ENCODE data around the gene CNOT6. TPM values are rescaled to one million over a fixed set of nuclear protein-coding genes. Genes with fewer than 3 reads are reported as not detected.

The CNOT6 gene
- total RNA-seq, 1 experiment from 2014 or later: 15.3 TPM

DNA sequence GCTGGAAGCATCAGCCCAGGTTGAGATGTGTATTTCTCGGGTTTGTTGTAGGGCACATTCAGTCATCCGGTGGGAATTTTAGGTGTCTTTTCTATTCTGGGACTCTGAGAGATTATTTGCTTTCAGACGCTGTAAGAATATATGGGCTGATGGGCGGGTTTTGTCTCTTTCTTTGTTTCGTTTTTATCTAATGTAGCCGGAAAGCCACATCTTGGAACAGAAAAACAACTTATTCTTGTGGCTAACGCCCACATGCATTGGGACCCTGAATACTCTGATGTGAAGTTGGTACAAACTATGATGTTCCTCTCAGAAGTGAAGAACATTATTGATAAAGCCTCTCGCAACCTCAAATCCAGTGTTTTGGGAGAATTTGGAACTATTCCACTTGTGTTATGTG, 74.7 kb downstream of the CNOT6 start:
- DNase-seq (ENCODE audit: low spot score): no peak

DNA sequence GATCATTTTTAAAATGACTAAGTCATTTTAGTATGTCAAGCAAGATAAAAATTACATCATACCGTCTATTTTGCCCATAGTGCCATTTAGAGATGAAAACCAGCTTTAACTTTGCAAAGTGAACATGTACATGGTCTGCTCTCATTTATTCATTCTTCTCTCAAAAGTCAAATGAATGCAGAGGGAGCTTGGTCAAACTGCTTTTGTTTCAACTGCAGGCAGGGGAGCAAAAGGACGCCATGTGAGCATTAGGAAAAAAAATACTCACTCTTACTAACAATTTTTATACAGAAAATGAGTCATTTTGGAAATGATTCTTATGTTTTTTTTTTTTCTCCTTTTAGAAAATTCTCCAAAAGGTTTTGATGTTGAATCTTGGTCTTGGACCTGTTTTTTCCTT, 81.4 kb downstream of the CNOT6 start:
- no peak for DNase-seq (ENCODE audit: low spot score)

GRCh38 chr5:180580681-180581080, 86.5 kb downstream of the CNOT6 start:
- no peak for DNase-seq (ENCODE audit: low spot score)

DNA sequence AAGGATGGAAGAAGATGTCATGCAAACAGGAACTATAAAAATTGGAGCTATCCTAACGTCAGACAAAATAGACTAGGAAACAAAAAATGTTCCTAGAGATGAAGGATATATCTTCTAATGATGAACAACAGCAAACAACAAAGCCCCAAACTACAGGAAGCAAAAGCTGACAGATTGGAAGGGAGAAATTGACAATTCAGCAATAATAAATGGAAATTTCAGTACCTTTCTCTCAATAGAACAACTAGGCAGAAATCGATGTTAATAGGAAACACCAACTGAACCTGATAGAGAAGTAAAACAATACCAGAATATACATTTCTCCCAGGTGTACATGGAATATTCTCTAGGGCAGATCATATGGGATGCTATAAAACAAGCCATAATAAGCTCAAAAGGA, 89.6 kb downstream of the CNOT6 start:
- no peak for DNase-seq (ENCODE audit: low spot score)

- DNase-seq (ENCODE audit: low spot score): no peak
Observed at GRCh38 chr5:180586204-180586603, 92.0 kb downstream of the CNOT6 start.

DNA sequence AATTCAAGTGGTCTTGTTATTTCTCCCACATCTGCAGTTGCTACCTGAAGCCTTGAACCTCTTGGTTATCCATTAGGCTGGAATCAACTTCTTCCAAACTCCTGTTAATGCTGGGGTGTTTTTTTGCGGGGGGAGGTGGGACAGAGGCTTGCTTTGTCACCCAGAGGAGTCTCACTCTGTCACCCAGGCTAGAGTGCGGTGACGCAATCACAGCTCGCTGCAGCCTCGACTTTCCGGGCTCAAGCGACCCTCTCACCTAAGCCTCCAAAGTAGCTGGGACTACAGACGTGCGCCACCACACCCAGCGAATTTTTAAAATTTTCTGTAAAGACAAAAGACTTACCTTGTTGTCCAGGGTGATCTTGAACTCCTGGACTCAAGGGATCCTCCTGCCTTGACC, 92.7 kb downstream of the CNOT6 start:
- no peak for DNase-seq (ENCODE audit: low spot score)

GRCh38 chr5:180589771-180590542, 95.8 kb downstream of the CNOT6 start:
- no peak for DNase-seq (ENCODE audit: low spot score)

GRCh38 chr5:180590543-180591310, 96.5 kb downstream of the CNOT6 start:
- no peak for DNase-seq (ENCODE audit: low spot score)

GRCh38 chr5:180591311-180591887, 97.2 kb downstream of the CNOT6 start, which contains the start of gene SCGB3A1:
Gene SCGB3A1 (minus strand): TSS chr5:180591499. CDS start chr5:180591462, 37 bp downstream.
- no peak for DNase-seq (ENCODE audit: low spot score)

DNA sequence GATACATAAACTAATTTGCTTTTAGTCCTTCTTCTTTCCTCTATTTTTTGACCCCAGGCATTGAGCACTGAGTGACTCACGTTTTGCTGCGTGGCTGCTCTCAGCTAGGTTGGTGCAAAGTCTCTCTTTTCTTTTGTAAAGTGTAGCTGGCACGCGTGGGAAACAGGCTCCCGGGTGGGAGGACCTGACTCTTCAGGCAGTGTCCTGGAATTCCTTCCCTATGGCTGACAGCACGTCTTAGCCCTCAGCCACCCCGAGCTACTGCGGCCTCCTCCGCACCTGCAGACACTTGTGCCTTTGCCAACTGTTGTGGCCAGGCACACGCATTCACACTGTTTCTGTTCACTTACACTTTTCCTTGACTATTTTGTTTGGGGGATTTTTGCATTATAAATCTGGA, 98.0 kb downstream of the CNOT6 start:
- DNase-seq (ENCODE audit: low spot score): no peak

GRCh38 chr5:180593446-180594206, 99.4 kb downstream of the CNOT6 start:
- no peak for DNase-seq (ENCODE audit: low spot score)

GRCh38 chr5:180594311-180595045, 100.3 kb downstream of the CNOT6 start:
- no peak for DNase-seq (ENCODE audit: low spot score)

DNA sequence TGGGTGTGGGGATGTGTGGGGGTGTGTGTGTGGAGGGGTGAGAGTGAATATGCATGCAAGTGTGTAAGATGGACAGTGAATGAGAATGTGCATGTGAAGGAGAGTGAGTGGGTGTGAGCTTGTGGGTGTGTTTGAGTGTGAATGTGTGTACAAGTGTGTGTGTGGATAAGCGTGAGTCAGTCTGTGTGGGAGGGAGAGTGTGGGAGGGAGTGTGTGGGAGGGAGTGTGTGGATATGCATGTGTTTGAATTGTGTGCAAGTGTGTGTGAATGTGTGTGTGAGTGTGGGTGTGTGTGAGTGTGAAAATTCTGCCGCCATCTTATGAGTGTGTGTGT, 100.8 kb downstream of the CNOT6 start:
- no peak for DNase-seq (ENCODE audit: low spot score)

GRCh38 chr5:180595381-180596114, 101.4 kb downstream of the CNOT6 start:
- DNase-seq (ENCODE audit: low spot score): no peak

- DNase-seq (ENCODE audit: low spot score): no peak
Observed at GRCh38 chr5:180596115-180596667, 102.0 kb downstream of the CNOT6 start.

DNA sequence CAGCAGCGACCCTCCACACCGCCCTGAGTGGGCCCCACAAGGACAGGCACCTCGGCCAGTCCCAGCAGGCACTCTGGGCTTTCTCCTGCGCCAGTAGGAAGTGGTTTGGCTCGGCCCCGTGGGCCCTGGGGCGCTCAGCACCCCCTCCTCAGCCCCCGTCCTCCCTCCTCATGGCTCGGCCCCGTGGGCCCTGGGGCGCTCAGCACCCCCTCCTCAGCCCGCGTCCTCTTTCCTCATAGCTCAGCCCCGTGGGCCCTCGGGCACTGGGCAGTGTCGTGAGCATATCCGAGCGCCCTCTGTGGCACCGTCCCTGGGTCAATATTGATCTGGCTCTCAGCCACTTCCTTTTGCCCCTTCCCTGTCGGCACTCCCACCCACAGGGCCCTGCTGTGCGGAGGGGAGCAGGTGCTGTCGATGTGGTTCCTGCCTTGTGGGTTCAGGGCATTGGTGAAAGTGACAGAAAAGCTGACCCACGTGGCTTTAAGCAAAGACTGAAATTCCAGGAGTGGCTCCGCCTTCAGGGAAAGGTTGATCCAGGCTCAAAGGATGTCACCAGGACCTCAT, 102.6 kb downstream of the CNOT6 start:
- DNase-seq (ENCODE audit: low spot score): peak; percentile 33

DNA sequence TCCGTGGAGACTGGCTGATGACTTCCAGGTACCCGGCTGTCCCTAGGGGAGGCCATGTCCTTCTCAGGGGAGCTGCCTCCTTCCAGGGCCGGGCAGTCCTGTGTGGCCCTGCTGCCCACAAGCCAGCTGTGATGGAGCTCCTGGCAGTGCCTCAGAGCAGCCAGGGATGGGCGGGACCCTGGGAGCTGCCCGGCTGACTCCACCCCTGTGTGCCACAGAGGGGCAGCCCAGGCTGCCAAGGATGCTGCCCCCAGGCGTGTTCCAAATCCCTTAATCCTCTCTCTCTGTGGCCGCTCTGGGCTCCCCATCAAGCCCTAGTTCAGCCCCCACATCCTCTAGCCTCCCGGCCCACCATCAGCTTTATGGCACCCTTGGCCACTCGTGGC, 104.1 kb downstream of the CNOT6 start:
- DNase-seq (ENCODE audit: low spot score): no peak

GRCh38 chr5:180598797-180599589, 104.8 kb downstream of the CNOT6 start:
- DNase-seq (ENCODE audit: low spot score): no peak

- no peak for DNase-seq (ENCODE audit: low spot score)
Observed at GRCh38 chr5:180599590-180599914, 105.4 kb downstream of the CNOT6 start.

Measured in HT-29 (cell line).